A673 (cell line): Measurements from ENCODE around the gene FAM118B. TPM values are rescaled to one million over a fixed set of nuclear protein-coding genes. Genes with fewer than 3 reads are reported as not detected.

ENCODE experiments used
- BruUV-seq: library from RNA; stranded (reverse); fragments of 400-500 nt; replicated peaks from 2 replicates; lab custom pipeline; 2021; lab: Mats Ljungman, UMichigan
- CTCF ChIA-PET: fragments of 300-600 bp; sonication (Branson Sonifier 250); formaldehyde crosslinking; loops from one replicate; lab custom pipeline; 2022; ENCODE audit warnings: antibody characterized with exemption; lab: Charles Lee
- POLR2A ChIA-PET: fragments of 300-600 bp; sonication (Branson Sonifier 250); formaldehyde crosslinking; loops from one replicate; lab custom pipeline; 2022; ENCODE audit warnings: antibody characterized with exemption; ENCODE audit not compliant: low non-redundant PET; lab: Charles Lee
- DNase-seq: peaks from one replicate; pipeline ENCODE4 v3.0.0-alpha.2; 2015; ENCODE audit warnings: low spot score
- H3K27ac ChIP-seq: fragments of 200-600 bp; sonication (generic); 2 replicates; pipeline ENCODE4 v1.5.1; 2016; ENCODE audit warnings: mixed run types, low read depth, mild to moderate bottlenecking, mixed read lengths, antibody characterized with exemption, low read length; ENCODE audit not compliant: poor library complexity, severe bottlenecking
- H3K27me3 ChIP-seq: fragments of 200-600 bp; sonication (generic); replicated peaks from 2 replicates; pipeline ENCODE4 v1.6.1; 2017; ENCODE audit warnings: mixed run types, low read depth, mild to moderate bottlenecking, mixed read lengths, antibody characterized with exemption, low read length; ENCODE audit not compliant: insufficient read depth, poor library complexity
- H3K36me3 ChIP-seq: fragments of 200-600 bp; sonication (generic); 2 replicates; pipeline ENCODE4 v1.6.1; 2016; ENCODE audit warnings: mixed run types, mild to moderate bottlenecking, mixed read lengths, antibody characterized with exemption, low read length; ENCODE audit not compliant: insufficient read depth, poor library complexity, severe bottlenecking
- H3K4me1 ChIP-seq: fragments of 200-600 bp; sonication (generic); 2 replicates; pipeline ENCODE4 v1.6.1; 2017; ENCODE audit warnings: mixed run types, mild to moderate bottlenecking, mixed read lengths, antibody characterized with exemption, low read length; ENCODE audit not compliant: insufficient read depth, poor library complexity, severe bottlenecking
- H3K4me3 ChIP-seq: fragments of 200-600 bp; sonication (generic); 2 replicates; pipeline ENCODE4 v1.5.1; 2016; ENCODE audit warnings: low read depth, mixed run types, mild to moderate bottlenecking, mixed read lengths, low read length; ENCODE audit not compliant: poor library complexity, severe bottlenecking
- H3K9me3 ChIP-seq: fragments of 200-600 bp; sonication (generic); 2 replicates; pipeline ENCODE4 v1.6.1; 2016; ENCODE audit warnings: mixed run types, low read depth, mild to moderate bottlenecking, mixed read lengths, antibody characterized with exemption, low read length; ENCODE audit not compliant: poor library complexity, severe bottlenecking
- EZH2 ChIP-seq: fragments of 200-600 bp; sonication (generic); IDR thresholded peaks from 2 replicates; pipeline ENCODE4 v1.6.1; 2017; ENCODE audit warnings: borderline replicate concordance, low read depth, mild to moderate bottlenecking, mixed read lengths, antibody characterized with exemption, low read length; ENCODE audit not compliant: poor library complexity, severe bottlenecking
- intact Hi-C: fragments of 100-400 bp; cut with micrococcal nuclease; formaldehyde crosslinking; loops from one replicate; pipeline ENCODE4 v1.10.0; 2022; ENCODE audit not compliant: unreplicated experiment
- total RNA-seq: library from RNA; stranded (reverse); gene quantifications from 2 replicates; pipeline ENCODE4 v1.2.3, GENCODE V29; 2021
- TF ChIP-seq, protein P1 (sequence below): fragments of 300-800, 200-600 bp; sonication (generic); conservative IDR thresholded peaks from 2 replicates; pipeline ENCODE4 v1.5.1; 2017; ENCODE audit warnings: low read depth, mild to moderate bottlenecking, antibody characterized with exemption, low read length, moderate library complexity, mixed read lengths

FAM118B gene
- total RNA-seq, 1 experiment from 2014 or later = 34.8 TPM

DNA sequence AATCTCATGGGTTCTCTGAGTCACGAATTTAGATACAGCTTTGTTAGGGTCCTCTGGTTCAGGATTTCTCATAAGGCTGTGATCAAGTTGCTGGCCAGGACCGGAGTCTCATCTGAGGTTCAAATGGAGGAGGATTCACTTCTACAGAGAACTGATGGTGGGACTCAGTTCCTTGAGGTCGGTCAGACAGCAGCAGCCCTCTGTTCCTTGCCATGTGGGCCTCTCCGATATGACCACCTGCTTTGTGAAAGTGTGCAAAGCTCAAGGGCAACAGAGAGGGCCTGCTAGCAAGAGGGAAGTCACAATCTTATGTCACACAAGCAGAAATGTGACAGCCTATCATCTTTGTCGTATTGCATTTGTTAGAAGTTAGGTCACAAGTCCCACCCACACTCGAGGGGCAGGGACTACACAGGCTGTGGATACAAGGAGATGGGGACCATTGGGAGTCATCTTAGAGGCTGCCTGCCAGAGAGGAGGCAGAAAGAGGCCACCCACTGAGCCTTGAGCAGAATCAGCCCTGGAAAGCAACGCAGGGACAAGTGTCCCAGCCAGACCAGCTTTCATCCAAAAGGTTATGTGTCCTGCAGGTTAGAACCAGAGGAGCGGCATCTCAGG, 34.6 kb upstream of the FAM118B start:
- CTCF ChIA-PET = no interaction called here
- H3K9me3 ChIP-seq = no peaks in the 10 kb centered on the region
- no peak overlapping the region for H3K27ac ChIP-seq
- POLR2A ChIA-PET = no interaction called here
- peaks cover 8% of the 10 kb centered on the region for H3K4me1 ChIP-seq
- no peak overlapping the region for H3K4me3 ChIP-seq
- intact Hi-C loops = no loop called here
- no TSS peak for BruUV-seq
- H3K36me3 ChIP-seq = no peaks in the 10 kb centered on the region
- no peak for DNase-seq
- no peaks in the 10 kb centered on the region for H3K27me3 ChIP-seq
- no peak for TF ChIP-seq EZH2

GRCh38 chr11:126181939-126182730, 29.4 kb upstream of the FAM118B start:
- no peak for DNase-seq
- BruUV-seq = no TSS peak
- POLR2A ChIA-PET = interaction anchor here (0.6 kb wide), 1 partner anchor 43 kb away, joined by 4 read pairs; no protein-coding TSS in a partner anchor

DNA sequence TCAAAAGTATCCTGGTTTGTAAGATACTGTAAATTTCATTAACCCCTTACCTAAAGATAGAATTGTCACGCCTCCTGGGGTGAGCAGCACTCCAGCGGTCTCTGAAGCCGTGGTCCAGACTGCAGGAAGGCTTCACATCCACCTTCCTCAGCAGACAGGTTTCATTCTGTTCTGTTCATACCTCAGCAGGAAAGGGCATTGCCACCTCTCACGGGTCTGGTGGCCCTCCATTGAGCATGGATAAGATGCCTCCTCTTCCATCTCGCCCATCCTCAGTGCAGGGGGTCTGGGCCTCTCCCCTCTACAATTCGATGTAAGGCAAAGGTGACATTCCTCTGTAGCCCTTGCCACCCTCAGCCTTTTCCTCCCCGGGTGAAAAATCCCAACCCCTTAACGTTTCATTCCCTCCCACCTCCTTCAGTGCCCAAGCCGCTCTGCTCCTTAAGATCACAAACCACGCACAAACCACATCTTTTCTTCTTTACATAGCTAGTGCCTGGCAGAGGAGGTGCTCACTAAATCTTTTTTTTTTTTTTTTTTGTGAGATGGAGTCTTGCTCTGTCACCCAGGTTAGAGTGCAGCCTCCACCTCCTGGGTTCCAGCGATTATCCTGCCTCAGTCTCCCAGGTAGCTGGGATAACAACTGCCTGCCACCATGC, 28.7 kb upstream of the FAM118B start:
- no peak for DNase-seq
- ChIA-PET POLR2A (no interaction called here), CTCF (no interaction called here)
- intact Hi-C loops = no loop called here
- no peaks in the 10 kb centered on the region for H3K36me3 ChIP-seq
- TF ChIP-seq, protein P1, sequence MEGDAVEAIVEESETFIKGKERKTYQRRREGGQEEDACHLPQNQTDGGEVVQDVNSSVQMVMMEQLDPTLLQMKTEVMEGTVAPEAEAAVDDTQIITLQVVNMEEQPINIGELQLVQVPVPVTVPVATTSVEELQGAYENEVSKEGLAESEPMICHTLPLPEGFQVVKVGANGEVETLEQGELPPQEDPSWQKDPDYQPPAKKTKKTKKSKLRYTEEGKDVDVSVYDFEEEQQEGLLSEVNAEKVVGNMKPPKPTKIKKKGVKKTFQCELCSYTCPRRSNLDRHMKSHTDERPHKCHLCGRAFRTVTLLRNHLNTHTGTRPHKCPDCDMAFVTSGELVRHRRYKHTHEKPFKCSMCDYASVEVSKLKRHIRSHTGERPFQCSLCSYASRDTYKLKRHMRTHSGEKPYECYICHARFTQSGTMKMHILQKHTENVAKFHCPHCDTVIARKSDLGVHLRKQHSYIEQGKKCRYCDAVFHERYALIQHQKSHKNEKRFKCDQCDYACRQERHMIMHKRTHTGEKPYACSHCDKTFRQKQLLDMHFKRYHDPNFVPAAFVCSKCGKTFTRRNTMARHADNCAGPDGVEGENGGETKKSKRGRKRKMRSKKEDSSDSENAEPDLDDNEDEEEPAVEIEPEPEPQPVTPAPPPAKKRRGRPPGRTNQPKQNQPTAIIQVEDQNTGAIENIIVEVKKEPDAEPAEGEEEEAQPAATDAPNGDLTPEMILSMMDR = no peak
- TF ChIP-seq EZH2 = no peak
- no peaks in the 10 kb centered on the region for H3K9me3 ChIP-seq
- no peak overlapping the region for H3K4me3 ChIP-seq
- no peak overlapping the region for H3K27ac ChIP-seq
- no peaks in the 10 kb centered on the region for H3K27me3 ChIP-seq
- H3K4me1 ChIP-seq = no peaks in the 10 kb centered on the region
- no TSS peak for BruUV-seq

More at GRCh38 chr11:126181939-126182730, 29.4 kb upstream of the FAM118B start:
- no peaks in the 10 kb centered on the region for H3K27me3 ChIP-seq
- no peaks in the 10 kb centered on the region for H3K36me3 ChIP-seq
- intact Hi-C loops = no loop called here
- H3K27ac ChIP-seq = no peak overlapping the region
- CTCF ChIA-PET = no interaction called here
- no peaks in the 10 kb centered on the region for H3K4me1 ChIP-seq
- TF ChIP-seq, protein P1 = no peak
- no peak for TF ChIP-seq EZH2
- H3K9me3 ChIP-seq = no peaks in the 10 kb centered on the region
- no peak overlapping the region for H3K4me3 ChIP-seq
